ENCODE data around the gene PURB.
"Not testable (repeated sequence)": the region's sequence is repeated elsewhere in the genome, so short reads cannot be mapped to it uniquely, and the experiment has no call there.

Gene PURB

GRCh38 chr7:44885394-44886317 lies at the start of gene PURB:
Gene PURB (minus strand): TSS chr7:44885530. CDS start chr7:44885348, 182 bp downstream.
- peak; percentile 94 for DNase-seq (ENCODE audit: low spot score)

- DNase-seq (ENCODE audit: low spot score): no peak
Measured at GRCh38 chr7:44935016-44935415, 49.7 kb upstream of the PURB start.

- DNase-seq (ENCODE audit: low spot score): not testable (repeated sequence)
Measured at GRCh38 chr7:44934510-44934909, 49.2 kb upstream of the PURB start.

- no peak for DNase-seq (ENCODE audit: low spot score)
Measured at GRCh38 chr7:44930921-44931320, 45.6 kb upstream of the PURB start.

- DNase-seq (ENCODE audit: low spot score): no peak
Measured at GRCh38 chr7:44922351-44922694, 37.0 kb upstream of the PURB start.

- DNase-seq (ENCODE audit: low spot score): peak; percentile 88
Measured at GRCh38 chr7:44921607-44922350, 36.4 kb upstream of the PURB start.

- no peak for DNase-seq (ENCODE audit: low spot score)
Measured at GRCh38 chr7:44920119-44920518, 34.8 kb upstream of the PURB start.

GRCh38 chr7:44918029-44918428 lies 32.7 kb upstream of the PURB start:
- DNase-seq (ENCODE audit: low spot score): no peak

GRCh38 chr7:44917465-44917864 lies 32.1 kb upstream of the PURB start:
- DNase-seq (ENCODE audit: low spot score): no peak

GRCh38 chr7:44914992-44915607 lies 29.8 kb upstream of the PURB start:
- no peak for DNase-seq (ENCODE audit: low spot score)

GRCh38 chr7:44912775-44913347 lies 27.5 kb upstream of the PURB start:
- no peak for DNase-seq (ENCODE audit: low spot score)

- DNase-seq (ENCODE audit: low spot score): no peak
Measured at GRCh38 chr7:44911911-44912310, 26.6 kb upstream of the PURB start.

- no peak for DNase-seq (ENCODE audit: low spot score)
Measured at GRCh38 chr7:44909596-44910389, 24.5 kb upstream of the PURB start.

- no peak for DNase-seq (ENCODE audit: low spot score)
Measured at GRCh38 chr7:44906965-44907364, 21.6 kb upstream of the PURB start.

GRCh38 chr7:44905002-44905635 lies 19.8 kb upstream of the PURB start:
- DNase-seq (ENCODE audit: low spot score): no peak

GRCh38 chr7:44899443-44899842 lies 14.1 kb upstream of the PURB start:
- DNase-seq (ENCODE audit: low spot score): no peak

- no peak for DNase-seq (ENCODE audit: low spot score)
Measured at GRCh38 chr7:44898039-44898438, 12.7 kb upstream of the PURB start.

GRCh38 chr7:44897309-44897708 lies 12.0 kb upstream of the PURB start:
- no peak for DNase-seq (ENCODE audit: low spot score)

- no peak for DNase-seq (ENCODE audit: low spot score)
Measured at GRCh38 chr7:44894888-44895580, 9.7 kb upstream of the PURB start.

GRCh38 chr7:44893710-44894234 lies 8.4 kb upstream of the PURB start:
- DNase-seq (ENCODE audit: low spot score): no peak

Measured in CD4-positive, alpha-beta T cell treated with Interleukin-6 at 100 ng/mL for 8 hours (primary cell).